Measurements from ENCODE around the gene OR7G3. TPM values are rescaled to one million over a fixed set of nuclear protein-coding genes. Genes with fewer than 3 reads are reported as not detected.

OR7G3 gene
- total and polyA plus RNA-seq, 4 donors: not detected

DNA sequence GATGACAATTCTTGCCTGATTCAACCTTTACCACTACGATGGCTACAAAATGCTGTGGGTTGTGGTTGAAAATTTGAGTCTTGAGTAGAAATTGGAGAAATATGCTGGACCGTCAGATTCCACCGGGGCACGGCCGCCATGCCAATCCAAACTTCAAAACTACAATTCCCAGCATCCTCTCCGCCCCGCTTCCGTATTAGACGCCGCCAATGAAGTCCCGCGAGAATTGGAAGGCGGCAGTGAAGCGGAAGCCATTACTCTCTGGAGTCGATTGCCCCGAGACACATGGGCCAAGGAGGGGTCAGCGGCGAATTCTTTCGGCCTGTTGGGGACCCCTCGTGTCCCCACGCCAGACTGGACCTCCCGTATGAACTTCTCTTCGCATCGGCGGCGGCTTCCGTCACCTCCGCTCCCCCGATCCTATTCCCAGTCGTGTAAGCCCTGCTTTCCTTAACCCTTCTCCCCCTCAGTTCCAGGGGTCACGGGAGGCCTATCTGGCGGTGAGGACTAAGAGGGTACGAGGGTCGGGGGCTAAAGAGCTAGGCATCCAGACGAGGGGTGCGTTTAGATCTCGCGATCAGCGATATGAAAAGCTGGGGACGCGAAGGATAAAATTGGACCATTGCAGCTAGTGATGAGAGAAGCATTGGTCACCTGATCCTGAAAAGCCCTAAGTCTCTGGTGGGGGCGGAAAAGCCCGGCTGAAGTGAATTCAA lies 13.6 kb upstream of the OR7G3 start, which contains the start of gene ZNF317 (continued):
- TF ChIP-seq, protein P1, sequence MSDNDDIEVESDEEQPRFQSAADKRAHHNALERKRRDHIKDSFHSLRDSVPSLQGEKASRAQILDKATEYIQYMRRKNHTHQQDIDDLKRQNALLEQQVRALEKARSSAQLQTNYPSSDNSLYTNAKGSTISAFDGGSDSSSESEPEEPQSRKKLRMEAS (IDR thresholded peaks at IDR 0.05): peak; percentile 58
- TF ChIP-seq, protein P2, sequence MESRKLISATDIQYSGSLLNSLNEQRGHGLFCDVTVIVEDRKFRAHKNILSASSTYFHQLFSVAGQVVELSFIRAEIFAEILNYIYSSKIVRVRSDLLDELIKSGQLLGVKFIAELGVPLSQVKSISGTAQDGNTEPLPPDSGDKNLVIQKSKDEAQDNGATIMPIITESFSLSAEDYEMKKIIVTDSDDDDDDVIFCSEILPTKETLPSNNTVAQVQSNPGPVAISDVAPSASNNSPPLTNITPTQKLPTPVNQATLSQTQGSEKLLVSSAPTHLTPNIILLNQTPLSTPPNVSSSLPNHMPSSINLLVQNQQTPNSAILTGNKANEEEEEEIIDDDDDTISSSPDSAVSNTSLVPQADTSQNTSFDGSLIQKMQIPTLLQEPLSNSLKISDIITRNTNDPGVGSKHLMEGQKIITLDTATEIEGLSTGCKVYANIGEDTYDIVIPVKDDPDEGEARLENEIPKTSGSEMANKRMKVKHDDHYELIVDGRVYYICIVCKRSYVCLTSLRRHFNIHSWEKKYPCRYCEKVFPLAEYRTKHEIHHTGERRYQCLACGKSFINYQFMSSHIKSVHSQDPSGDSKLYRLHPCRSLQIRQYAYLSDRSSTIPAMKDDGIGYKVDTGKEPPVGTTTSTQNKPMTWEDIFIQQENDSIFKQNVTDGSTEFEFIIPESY (IDR thresholded peaks at IDR 0.05): peak; percentile 100

DNA sequence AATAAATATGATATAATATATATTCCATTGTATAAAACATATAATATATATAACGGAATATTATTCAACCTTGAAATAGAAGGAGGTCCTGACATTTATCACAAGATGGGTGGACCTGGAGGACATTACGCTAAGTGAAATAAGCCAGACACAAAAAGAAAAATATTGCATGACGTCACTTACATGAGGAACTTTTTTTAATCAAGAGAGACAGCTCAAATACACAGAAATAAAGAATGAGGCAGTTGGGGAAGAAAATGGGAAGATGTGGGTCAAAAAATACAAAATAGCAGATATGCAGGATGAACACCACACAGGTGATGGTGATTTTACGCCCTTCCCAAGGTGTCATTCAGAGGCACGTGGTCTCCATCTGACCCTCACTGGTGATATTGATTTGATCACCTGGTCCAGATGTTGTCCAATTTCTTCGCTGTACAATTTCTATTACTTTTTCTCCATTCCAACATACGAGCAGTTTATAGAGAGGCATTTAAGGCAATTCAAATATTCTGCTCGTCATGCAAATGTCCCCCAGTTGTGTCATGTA lies 12.9 kb upstream of the OR7G3 start:
- no peak for DNase-seq (ENCODE audit: low spot score)
- H3K4me3 ChIP-seq (ENCODE audit: low read depth in 1 of 3, low read length in 3 of 3): peak overlapping the region; percentile 86 to 100 (median 100)
- H3K27me3 ChIP-seq (ENCODE audit: control insufficient read depth in 4 of 4, insufficient read depth in 4 of 4, low read length in 3 of 4): no peaks in the 10 kb centered on the region
- H3K27ac ChIP-seq (ENCODE audit: low read depth in 1 of 2, low read length in 2 of 2): peak overlapping the region; percentile 90 to 94
- peak overlapping the region; percentile 49 to 71 for H3K9ac ChIP-seq (ENCODE audit: low read depth in 1 of 2, low read length in 2 of 2)
- 35% methylated on average over 8 of the region's 8 CpGs for WGBS
- peaks cover 0 to 7% (median 0%) of the 10 kb centered on the region in 4 donors for H3K9me3 ChIP-seq (ENCODE audit: control insufficient read depth in 4 of 4, low read length in 3 of 4)
- TF ChIP-seq EGR1 (IDR thresholded peaks at IDR 0.05; ENCODE audit: low read depth in 2 of 2): no peak
- TF ChIP-seq, protein P2 (IDR thresholded peaks at IDR 0.05): no peak
- peaks cover 0 to 18% (median 15%) of the 10 kb centered on the region in 4 donors for H3K4me1 ChIP-seq (ENCODE audit: control insufficient read depth in 4 of 4, insufficient read depth in 4 of 4, low read length in 3 of 4)
- H3K36me3 ChIP-seq (ENCODE audit: control insufficient read depth in 4 of 4, insufficient read depth in 3 of 4, low read depth in 1 of 4, low read length in 3 of 4): peaks cover 0 to 2% (median 0%) of the 10 kb centered on the region in 4 donors

DNA sequence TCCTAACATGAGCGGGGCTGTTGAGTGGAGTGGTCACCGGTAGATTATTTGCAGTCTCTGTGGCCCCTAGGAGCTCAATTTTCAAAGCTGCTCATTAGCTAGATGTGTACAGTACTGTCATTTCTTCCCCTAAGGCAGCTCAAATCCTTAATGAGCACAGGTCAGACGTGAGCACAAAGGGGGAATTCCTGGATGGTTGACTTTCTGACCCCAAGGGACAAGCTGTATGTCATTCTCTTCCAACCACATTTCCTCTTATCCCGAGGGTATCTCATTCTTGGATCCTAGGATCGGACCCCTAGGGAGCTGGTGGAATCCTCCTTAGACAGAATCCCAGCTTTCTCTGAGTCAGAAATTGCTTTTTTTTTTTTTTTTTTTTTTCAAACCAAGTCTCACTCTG lies 5.7 kb upstream of the OR7G3 start:
- H3K9me3 ChIP-seq (ENCODE audit: control insufficient read depth in 4 of 4, low read length in 3 of 4): no peaks in the 10 kb centered on the region
- no peak overlapping the region for H3K27ac ChIP-seq (ENCODE audit: low read depth in 1 of 2, low read length in 2 of 2)
- WGBS: 61% methylated on average over 5 of the region's 5 CpGs
- no peak for DNase-seq (ENCODE audit: low spot score)
- H3K4me1 ChIP-seq (ENCODE audit: control insufficient read depth in 4 of 4, insufficient read depth in 4 of 4, low read length in 3 of 4): peaks cover 0 to 1% (median 0%) of the 10 kb centered on the region in 4 donors
- peaks cover 0 to 3% (median 0%) of the 10 kb centered on the region in 4 donors for H3K27me3 ChIP-seq (ENCODE audit: control insufficient read depth in 4 of 4, insufficient read depth in 4 of 4, low read length in 3 of 4)
- H3K9ac ChIP-seq (ENCODE audit: low read depth in 1 of 2, low read length in 2 of 2): no peak overlapping the region
- H3K36me3 ChIP-seq (ENCODE audit: control insufficient read depth in 4 of 4, insufficient read depth in 3 of 4, low read depth in 1 of 4, low read length in 3 of 4): no peaks in the 10 kb centered on the region
- no peak overlapping the region for H3K4me3 ChIP-seq (ENCODE audit: low read depth in 1 of 3, low read length in 3 of 3)
- no peak for TF ChIP-seq SP1 (IDR thresholded peaks at IDR 0.05)
- TF ChIP-seq TAF1 (conservative IDR thresholded peaks at IDR 0.05): no peak
- TF ChIP-seq RXRA (IDR thresholded peaks at IDR 0.05): no peak
- TF ChIP-seq, protein P2 (IDR thresholded peaks at IDR 0.05): no peak
- no peak for TF ChIP-seq RAD21 (IDR thresholded peaks at IDR 0.05)
- no peak for TF ChIP-seq GABPA (IDR thresholded peaks at IDR 0.05 in 1 of 2, conservative IDR thresholded peaks at IDR 0.05 in 1 of 2)
- no peak for TF ChIP-seq NR2F2 (IDR thresholded peaks at IDR 0.05)
- TF ChIP-seq, protein P3, sequence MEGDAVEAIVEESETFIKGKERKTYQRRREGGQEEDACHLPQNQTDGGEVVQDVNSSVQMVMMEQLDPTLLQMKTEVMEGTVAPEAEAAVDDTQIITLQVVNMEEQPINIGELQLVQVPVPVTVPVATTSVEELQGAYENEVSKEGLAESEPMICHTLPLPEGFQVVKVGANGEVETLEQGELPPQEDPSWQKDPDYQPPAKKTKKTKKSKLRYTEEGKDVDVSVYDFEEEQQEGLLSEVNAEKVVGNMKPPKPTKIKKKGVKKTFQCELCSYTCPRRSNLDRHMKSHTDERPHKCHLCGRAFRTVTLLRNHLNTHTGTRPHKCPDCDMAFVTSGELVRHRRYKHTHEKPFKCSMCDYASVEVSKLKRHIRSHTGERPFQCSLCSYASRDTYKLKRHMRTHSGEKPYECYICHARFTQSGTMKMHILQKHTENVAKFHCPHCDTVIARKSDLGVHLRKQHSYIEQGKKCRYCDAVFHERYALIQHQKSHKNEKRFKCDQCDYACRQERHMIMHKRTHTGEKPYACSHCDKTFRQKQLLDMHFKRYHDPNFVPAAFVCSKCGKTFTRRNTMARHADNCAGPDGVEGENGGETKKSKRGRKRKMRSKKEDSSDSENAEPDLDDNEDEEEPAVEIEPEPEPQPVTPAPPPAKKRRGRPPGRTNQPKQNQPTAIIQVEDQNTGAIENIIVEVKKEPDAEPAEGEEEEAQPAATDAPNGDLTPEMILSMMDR (IDR thresholded peaks at IDR 0.05; ENCODE audit: low read depth, low read length, missing input control): no peak
- TF ChIP-seq, protein P4, sequence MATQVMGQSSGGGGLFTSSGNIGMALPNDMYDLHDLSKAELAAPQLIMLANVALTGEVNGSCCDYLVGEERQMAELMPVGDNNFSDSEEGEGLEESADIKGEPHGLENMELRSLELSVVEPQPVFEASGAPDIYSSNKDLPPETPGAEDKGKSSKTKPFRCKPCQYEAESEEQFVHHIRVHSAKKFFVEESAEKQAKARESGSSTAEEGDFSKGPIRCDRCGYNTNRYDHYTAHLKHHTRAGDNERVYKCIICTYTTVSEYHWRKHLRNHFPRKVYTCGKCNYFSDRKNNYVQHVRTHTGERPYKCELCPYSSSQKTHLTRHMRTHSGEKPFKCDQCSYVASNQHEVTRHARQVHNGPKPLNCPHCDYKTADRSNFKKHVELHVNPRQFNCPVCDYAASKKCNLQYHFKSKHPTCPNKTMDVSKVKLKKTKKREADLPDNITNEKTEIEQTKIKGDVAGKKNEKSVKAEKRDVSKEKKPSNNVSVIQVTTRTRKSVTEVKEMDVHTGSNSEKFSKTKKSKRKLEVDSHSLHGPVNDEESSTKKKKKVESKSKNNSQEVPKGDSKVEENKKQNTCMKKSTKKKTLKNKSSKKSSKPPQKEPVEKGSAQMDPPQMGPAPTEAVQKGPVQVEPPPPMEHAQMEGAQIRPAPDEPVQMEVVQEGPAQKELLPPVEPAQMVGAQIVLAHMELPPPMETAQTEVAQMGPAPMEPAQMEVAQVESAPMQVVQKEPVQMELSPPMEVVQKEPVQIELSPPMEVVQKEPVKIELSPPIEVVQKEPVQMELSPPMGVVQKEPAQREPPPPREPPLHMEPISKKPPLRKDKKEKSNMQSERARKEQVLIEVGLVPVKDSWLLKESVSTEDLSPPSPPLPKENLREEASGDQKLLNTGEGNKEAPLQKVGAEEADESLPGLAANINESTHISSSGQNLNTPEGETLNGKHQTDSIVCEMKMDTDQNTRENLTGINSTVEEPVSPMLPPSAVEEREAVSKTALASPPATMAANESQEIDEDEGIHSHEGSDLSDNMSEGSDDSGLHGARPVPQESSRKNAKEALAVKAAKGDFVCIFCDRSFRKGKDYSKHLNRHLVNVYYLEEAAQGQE (IDR thresholded peaks at IDR 0.05): no peak
- TF ChIP-seq, protein P1 (IDR thresholded peaks at IDR 0.05): no peak
- no peak for TF ChIP-seq JUND (IDR thresholded peaks at IDR 0.05)
- no peak for TF ChIP-seq HNF4A (conservative IDR thresholded peaks at IDR 0.05)
- no peak for TF ChIP-seq HNF4G (IDR thresholded peaks at IDR 0.05)
- TF ChIP-seq, protein P5, sequence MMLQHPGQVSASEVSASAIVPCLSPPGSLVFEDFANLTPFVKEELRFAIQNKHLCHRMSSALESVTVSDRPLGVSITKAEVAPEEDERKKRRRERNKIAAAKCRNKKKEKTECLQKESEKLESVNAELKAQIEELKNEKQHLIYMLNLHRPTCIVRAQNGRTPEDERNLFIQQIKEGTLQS (IDR thresholded peaks at IDR 0.05): no peak
- no peak for TF ChIP-seq EGR1 (IDR thresholded peaks at IDR 0.05; ENCODE audit: low read depth in 2 of 2)

Data from liver (tissue), 9 donors.